Activated naive CD8-positive, alpha-beta T cell treated with anti-CD3 and anti-CD28 coated beads, Interleukin-2, amount 50 U/mL, for 24 hours (primary cell): ENCODE measurements around the gene PRPSAP1.

ENCODE experiments used
- ATAC-seq: fragments of 150-1000 bp; cut with Tn5 transposase; one replicate; pipeline ENCODE4 v1.10.0; 2021
- DNase-seq: peaks from one replicate; pipeline ENCODE4 v3.0.0; 2021
- H3K27ac Mint-ChIP-seq: one replicate; pipeline ENCODE4 v1.8.0; 2021; ENCODE audit warnings: mild to moderate bottlenecking, mixed read lengths
- H3K27me3 Mint-ChIP-seq: one replicate; pipeline ENCODE4 v1.8.0; 2021; ENCODE audit warnings: mixed read lengths
- H3K36me3 Mint-ChIP-seq: one replicate; pipeline ENCODE4 v1.8.0; 2021; ENCODE audit warnings: low read depth, mixed read lengths
- H3K4me1 Mint-ChIP-seq: one replicate; pipeline ENCODE4 v1.8.0; 2021; ENCODE audit warnings: mixed read lengths
- H3K4me3 Mint-ChIP-seq: one replicate; pipeline ENCODE4 v1.8.0; 2021; ENCODE audit warnings: mild to moderate bottlenecking, moderate library complexity, mixed read lengths
- H3K9me3 Mint-ChIP-seq: one replicate; pipeline ENCODE4 v1.8.0; 2021; ENCODE audit warnings: mixed read lengths

The PRPSAP1 gene

GRCh38 chr17:76264755-76265623 lies 88.7 kb downstream of the PRPSAP1 start, which contains the start of gene UBALD2:
Gene UBALD2 (plus strand): TSS chr17:76265348. CDS start chr17:76265506, 158 bp downstream.
- no peaks in the 10 kb centered on the region for H3K27me3 Mint-ChIP-seq
- H3K36me3 Mint-ChIP-seq, result peaks cover 35% of the 10 kb centered on the region
- no peaks in the 10 kb centered on the region for H3K9me3 Mint-ChIP-seq
- DNase-seq (peak; percentile 98), ATAC-seq (peak; percentile 79)
- H3K4me1 Mint-ChIP-seq, result peaks cover 63% of the 10 kb centered on the region
- peak within 1 kb of the TSS; percentile 98 for H3K27ac Mint-ChIP-seq
- peak within 1 kb of the TSS; percentile 87 for H3K4me3 Mint-ChIP-seq

DNA sequence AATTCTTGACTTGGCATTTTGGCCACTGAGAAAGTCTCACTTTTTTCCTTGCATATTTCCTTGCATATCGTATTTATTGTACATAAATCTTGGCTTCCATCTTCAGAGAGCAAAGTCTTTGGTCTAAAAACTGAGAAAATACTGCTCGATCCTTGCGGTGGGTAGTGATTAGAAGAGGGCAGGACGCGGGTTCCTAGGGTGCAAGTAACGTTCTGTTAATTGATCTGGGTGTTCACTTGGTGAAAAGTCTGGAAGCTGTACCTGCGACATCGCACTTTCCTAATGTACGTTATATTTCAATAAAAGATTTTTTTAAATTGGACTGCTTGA lies 89.3 kb downstream of the PRPSAP1 start:
- Mint-ChIP-seq H3K27ac (peak overlapping the region; percentile 90), H3K36me3 (peaks cover 29% of the 10 kb centered on the region), H3K4me3 (peak overlapping the region; percentile 87), H3K9me3 (no peaks in the 10 kb centered on the region), H3K27me3 (no peaks in the 10 kb centered on the region), H3K4me1 (peaks cover 57% of the 10 kb centered on the region)
- ATAC-seq (no peak), DNase-seq (peak; percentile 20)

DNA sequence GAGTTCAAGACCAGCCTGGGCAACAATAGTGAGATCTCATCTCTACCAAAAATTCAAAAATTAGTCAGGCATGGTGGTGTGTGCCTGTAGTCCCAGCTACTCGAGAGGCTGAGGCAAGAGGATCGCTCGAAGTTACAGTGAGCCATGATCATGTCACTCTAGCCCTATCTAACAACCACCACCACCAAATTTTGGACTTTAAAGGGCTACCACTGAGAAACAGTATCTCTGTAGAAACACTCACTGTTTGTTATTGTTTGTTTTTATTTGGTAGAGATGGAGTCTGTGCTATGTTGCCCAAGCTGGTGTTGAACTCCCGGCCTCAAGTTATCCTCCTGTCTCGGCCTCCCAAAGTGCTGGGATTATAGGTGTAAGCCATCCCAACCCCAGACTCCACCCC lies 89.8 kb downstream of the PRPSAP1 start:
- Mint-ChIP-seq H3K27ac (peak overlapping the region; percentile 90), H3K4me3 (peak overlapping the region; percentile 87), H3K36me3 (peaks cover 24% of the 10 kb centered on the region), H3K9me3 (no peaks in the 10 kb centered on the region), H3K4me1 (peaks cover 52% of the 10 kb centered on the region), H3K27me3 (no peaks in the 10 kb centered on the region)
- DNase-seq (no peak), ATAC-seq (no peak)

GRCh38 chr17:76262732-76263344 lies 90.9 kb downstream of the PRPSAP1 start:
- H3K4me3 Mint-ChIP-seq, result peak overlapping the region; percentile 52
- DNase-seq (peak; percentile 51), ATAC-seq (no peak)
- no peaks in the 10 kb centered on the region for H3K27me3 Mint-ChIP-seq
- peaks cover 43% of the 10 kb centered on the region for H3K4me1 Mint-ChIP-seq
- H3K27ac Mint-ChIP-seq, result peak overlapping the region; percentile 90
- peaks cover 15% of the 10 kb centered on the region for H3K36me3 Mint-ChIP-seq
- no peaks in the 10 kb centered on the region for H3K9me3 Mint-ChIP-seq

DNA sequence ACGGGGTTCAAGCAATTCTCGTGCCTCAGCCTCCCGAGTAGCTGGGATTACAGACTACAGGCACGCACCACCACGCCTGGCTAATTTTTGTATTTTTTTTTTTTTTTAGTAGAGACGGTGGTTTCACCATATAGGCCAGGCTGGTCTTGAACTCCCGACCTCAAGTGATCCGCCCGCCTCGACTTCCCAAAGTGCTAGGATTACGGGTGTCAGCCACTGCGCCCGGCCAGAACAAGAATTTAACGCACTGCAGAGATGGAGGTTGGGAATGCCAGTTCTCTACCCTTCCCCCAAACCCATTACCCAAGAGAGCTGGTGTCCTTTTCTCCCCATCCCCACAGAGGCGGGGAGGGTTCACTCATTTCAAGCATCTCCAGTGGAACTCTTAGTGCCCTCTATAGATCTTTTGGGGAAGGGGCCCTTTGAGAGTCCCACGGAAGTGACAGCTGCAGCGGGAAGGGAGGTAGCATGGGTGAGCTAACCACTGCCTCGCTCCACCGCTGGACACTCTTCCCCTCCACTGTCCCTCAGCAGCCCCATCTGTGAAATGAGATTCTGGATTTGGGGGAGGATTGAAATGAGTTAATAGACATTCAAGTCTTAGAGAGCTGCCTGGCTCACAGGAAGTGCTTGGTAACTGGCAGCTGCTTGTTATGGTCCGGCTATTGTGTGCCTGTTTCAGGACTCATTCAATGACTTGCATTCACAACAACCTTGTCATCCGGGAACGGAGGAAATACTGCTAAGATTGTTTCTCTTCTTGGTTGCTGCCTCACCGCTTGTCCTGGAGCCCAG lies 92.1 kb downstream of the PRPSAP1 start:
- peaks cover 41% of the 10 kb centered on the region for H3K4me1 Mint-ChIP-seq

GRCh38 chr17:76260669-76261068 lies 93.0 kb downstream of the PRPSAP1 start:
- Mint-ChIP-seq H3K9me3 (peaks cover 4% of the 10 kb centered on the region), H3K4me1 (peaks cover 51% of the 10 kb centered on the region), H3K4me3 (no peak overlapping the region), H3K27ac (no peak overlapping the region), H3K36me3 (peaks cover 3% of the 10 kb centered on the region), H3K27me3 (no peaks in the 10 kb centered on the region)
- ATAC-seq, result no peak
- no peak for DNase-seq

More for the DNA sequence above, 92.1 kb downstream of the PRPSAP1 start:
- peak overlapping the region; percentile 90 for H3K27ac Mint-ChIP-seq
- H3K36me3 Mint-ChIP-seq, result peaks cover 7% of the 10 kb centered on the region
- H3K4me3 Mint-ChIP-seq, result no peak overlapping the region
- H3K9me3 Mint-ChIP-seq, result peaks cover 4% of the 10 kb centered on the region
- H3K27me3 Mint-ChIP-seq, result no peaks in the 10 kb centered on the region
- no peak for ATAC-seq
- DNase-seq, result no peak

DNA sequence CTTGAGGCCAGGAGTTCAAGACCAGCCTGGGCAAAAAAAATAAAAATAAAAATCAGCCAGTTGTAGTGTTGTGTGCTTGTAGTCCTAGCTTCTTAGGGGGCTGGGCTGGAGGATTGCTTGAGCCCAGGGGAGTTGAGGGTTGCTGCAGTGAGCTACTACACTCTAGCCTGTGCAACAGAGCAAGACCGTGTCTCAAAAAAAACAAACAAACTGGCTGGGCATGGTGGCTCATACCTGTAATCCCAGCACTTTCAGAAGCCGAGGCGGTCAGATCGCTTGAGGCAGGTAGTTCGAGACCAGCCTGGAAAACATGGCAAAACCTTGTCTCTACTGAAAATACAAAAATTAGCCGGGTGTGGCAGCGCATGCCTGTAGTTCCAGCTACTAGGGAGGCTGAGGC lies 93.5 kb downstream of the PRPSAP1 start:
- ATAC-seq, result no peak
- H3K9me3 Mint-ChIP-seq, result peaks cover 4% of the 10 kb centered on the region
- H3K4me3 Mint-ChIP-seq, result no peak overlapping the region
- peaks cover 55% of the 10 kb centered on the region for H3K4me1 Mint-ChIP-seq
- H3K36me3 Mint-ChIP-seq, result peaks cover 3% of the 10 kb centered on the region
- no peak overlapping the region for H3K27ac Mint-ChIP-seq
- DNase-seq, result no peak
- no peaks in the 10 kb centered on the region for H3K27me3 Mint-ChIP-seq
